HG03159 (cell line): ENCODE data around the gene INF2.

ENCODE experiments used
- ATAC-seq: cut with Tn5 transposase; IDR thresholded peaks from one replicate; pipeline ENCODE4 v1.9.1; 2021; ENCODE audit warnings: mild to moderate bottlenecking, moderate library complexity; ENCODE audit not compliant: unreplicated experiment

Gene INF2

GRCh38 chr14:104700747-104701217 lies 11.4 kb downstream of the INF2 start:
- no peak for ATAC-seq

GRCh38 chr14:104701383-104702076 lies 12.1 kb downstream of the INF2 start:
- no peak for ATAC-seq

GRCh38 chr14:104702106-104702505 lies 12.7 kb downstream of the INF2 start:
- no peak for ATAC-seq

GRCh38 chr14:104702673-104703072 lies 13.3 kb downstream of the INF2 start:
- no peak for ATAC-seq

GRCh38 chr14:104703269-104703668 lies 13.9 kb downstream of the INF2 start:
- ATAC-seq = no peak

- ATAC-seq = no peak
Observed at GRCh38 chr14:104704252-104704651, 14.8 kb downstream of the INF2 start.

GRCh38 chr14:104705340-104706047 lies 16.1 kb downstream of the INF2 start:
- no peak for ATAC-seq

- ATAC-seq = no peak
Observed at GRCh38 chr14:104706733-104707607, 17.6 kb downstream of the INF2 start.

- ATAC-seq = no peak
Observed at GRCh38 chr14:104707608-104708595, 18.5 kb downstream of the INF2 start.

GRCh38 chr14:104708606-104709268 lies 19.3 kb downstream of the INF2 start:
- no peak for ATAC-seq

- ATAC-seq = no peak
Observed at GRCh38 chr14:104709387-104710039, 20.1 kb downstream of the INF2 start.

GRCh38 chr14:104710071-104710735 lies 20.8 kb downstream of the INF2 start:
- no peak for ATAC-seq

- ATAC-seq = no peak
Observed at GRCh38 chr14:104712881-104713734, 23.7 kb downstream of the INF2 start.

- no peak for ATAC-seq
Observed at GRCh38 chr14:104714066-104714465, 24.6 kb downstream of the INF2 start.

- no peak for ATAC-seq
Observed at GRCh38 chr14:104714681-104715080, 25.3 kb downstream of the INF2 start.

GRCh38 chr14:104715416-104715815 lies 26.0 kb downstream of the INF2 start:
- no peak for ATAC-seq

GRCh38 chr14:104715871-104716270 lies 26.5 kb downstream of the INF2 start:
- no peak for ATAC-seq

- no peak for ATAC-seq
Observed at GRCh38 chr14:104717137-104717536, 27.7 kb downstream of the INF2 start.
